Measurements from ENCODE around the gene SQSTM1.

Gene SQSTM1

DNA sequence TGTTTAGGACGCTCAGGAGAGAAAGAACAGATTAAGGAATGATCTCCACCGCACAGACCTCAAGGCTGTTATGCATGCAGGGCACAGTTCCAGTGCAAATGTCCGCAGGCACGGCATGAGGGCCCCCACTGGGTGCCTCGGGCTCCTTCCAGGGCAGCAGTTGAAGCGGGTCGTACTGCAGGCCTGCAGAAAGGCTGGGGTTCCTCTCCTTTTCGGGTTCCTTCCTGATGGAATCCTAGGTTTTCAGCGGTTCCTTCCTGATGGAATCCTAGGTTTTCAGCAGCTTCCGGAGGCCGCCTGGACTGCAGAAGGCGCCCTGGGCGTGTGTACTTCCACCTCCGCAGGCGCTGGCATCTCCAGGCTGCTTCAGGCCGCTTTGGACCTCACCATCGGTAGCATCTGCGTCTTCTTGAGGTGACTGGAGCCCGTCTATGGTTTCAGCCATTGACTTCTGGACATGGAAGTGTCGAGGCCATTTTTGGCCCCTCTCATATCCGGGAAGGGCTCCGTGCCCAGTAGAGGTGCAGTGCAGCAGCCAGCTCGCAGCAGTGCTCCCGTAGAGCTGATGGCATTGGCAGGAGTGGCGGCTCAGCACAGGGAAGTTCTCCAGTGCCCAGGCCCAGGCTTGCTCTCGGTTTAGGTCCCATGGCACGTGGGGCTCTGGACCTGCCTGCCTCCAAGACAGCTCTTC is 8.4 kb upstream of the SQSTM1 start:
- DNase-seq (ENCODE audit: low spot score): no peak
- peak overlapping the region; percentile 13 for H3K27ac ChIP-seq
- POLR2A ChIA-PET (ENCODE audit: low non-redundant PET): interaction anchor here (0.7 kb wide), 1 partner anchor 1322 kb away, joined by 3 read pairs; no protein-coding TSS in a partner anchor
- TF ChIP-seq, protein P1, sequence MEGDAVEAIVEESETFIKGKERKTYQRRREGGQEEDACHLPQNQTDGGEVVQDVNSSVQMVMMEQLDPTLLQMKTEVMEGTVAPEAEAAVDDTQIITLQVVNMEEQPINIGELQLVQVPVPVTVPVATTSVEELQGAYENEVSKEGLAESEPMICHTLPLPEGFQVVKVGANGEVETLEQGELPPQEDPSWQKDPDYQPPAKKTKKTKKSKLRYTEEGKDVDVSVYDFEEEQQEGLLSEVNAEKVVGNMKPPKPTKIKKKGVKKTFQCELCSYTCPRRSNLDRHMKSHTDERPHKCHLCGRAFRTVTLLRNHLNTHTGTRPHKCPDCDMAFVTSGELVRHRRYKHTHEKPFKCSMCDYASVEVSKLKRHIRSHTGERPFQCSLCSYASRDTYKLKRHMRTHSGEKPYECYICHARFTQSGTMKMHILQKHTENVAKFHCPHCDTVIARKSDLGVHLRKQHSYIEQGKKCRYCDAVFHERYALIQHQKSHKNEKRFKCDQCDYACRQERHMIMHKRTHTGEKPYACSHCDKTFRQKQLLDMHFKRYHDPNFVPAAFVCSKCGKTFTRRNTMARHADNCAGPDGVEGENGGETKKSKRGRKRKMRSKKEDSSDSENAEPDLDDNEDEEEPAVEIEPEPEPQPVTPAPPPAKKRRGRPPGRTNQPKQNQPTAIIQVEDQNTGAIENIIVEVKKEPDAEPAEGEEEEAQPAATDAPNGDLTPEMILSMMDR (conservative IDR thresholded peaks at IDR 0.05; ENCODE audit: low read depth): no peak
- CTCF ChIA-PET: no interaction called here

DNA sequence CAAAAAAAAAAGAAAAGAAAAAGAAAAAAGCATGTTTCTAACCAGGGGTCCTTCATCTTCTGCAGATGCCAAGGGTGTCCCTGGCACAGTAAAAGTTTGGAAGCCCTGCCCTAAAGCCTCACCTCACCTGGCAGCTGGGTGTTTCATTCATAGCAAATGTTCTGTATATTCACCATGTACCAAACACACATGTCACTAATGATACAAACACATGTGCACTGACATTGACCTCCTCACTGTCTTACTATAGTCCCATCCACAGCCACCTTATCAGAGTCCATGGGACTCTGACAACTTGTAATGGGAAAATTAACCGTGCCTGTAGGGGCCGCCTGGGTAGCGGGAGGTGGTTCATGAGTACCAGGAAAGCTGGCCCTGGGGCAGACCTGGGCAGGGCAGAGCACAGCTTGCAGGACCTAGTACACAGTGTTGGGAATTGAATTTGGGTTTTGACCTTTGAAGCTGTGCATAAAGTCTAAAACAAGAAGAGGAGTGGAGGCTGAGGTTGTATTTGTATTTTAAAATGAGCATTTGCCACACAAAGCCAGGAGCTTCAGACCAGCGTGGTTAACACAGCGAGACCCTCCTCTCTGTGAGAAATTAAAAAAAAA is 7.6 kb upstream of the SQSTM1 start:
- H3K27ac ChIP-seq: no peak overlapping the region
- CTCF ChIA-PET: no interaction called here
- POLR2A ChIA-PET (ENCODE audit: low non-redundant PET): interaction anchor here (0.7 kb wide), 1 partner anchor 1321 kb away, joined by 3 read pairs; no protein-coding TSS in a partner anchor
- DNase-seq (ENCODE audit: low spot score): no peak
- TF ChIP-seq, protein P1 (conservative IDR thresholded peaks at IDR 0.05; ENCODE audit: low read depth): no peak

- H3K27ac ChIP-seq: no peak overlapping the region
- TF ChIP-seq, protein P1 (conservative IDR thresholded peaks at IDR 0.05; ENCODE audit: low read depth): no peak
- ChIA-PET POLR2A (ENCODE audit: low non-redundant PET) (no interaction called here), CTCF (no interaction called here)
- no peak for DNase-seq (ENCODE audit: low spot score)
These were observed 6.6 kb upstream of the SQSTM1 start for GRCh38 chr5:179814090-179814489.

- POLR2A ChIA-PET (ENCODE audit: low non-redundant PET): no interaction called here
- CTCF ChIA-PET: no interaction called here
- DNase-seq (ENCODE audit: low spot score): no peak
- peak overlapping the region; percentile 15 for H3K27ac ChIP-seq
- TF ChIP-seq, protein P1 (conservative IDR thresholded peaks at IDR 0.05; ENCODE audit: low read depth): no peak
These were observed 5.0 kb upstream of the SQSTM1 start for GRCh38 chr5:179815491-179816249.

DNA sequence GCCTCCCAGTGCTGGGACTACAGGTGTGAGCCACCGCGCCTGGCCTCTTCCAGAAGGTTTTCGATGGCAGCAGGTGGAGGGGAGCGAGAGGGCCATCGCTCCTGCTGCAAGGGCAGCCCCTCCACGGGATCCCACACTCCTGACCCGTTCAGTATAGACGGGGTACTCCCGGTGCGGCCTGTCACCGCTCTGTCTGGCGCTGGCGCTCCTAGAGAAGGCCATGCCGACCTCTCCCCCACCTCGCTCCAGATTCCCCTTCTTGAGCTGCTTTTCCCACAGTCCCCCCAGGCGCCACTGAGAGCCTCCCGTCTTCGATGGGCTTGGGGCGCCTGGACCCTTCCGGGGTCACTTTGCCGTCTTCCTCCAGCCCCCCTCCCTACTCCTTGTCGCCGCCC is 4.3 kb upstream of the SQSTM1 start:
- ChIA-PET POLR2A (ENCODE audit: low non-redundant PET) (no interaction called here), CTCF (no interaction called here)
- TF ChIP-seq, protein P1 (conservative IDR thresholded peaks at IDR 0.05; ENCODE audit: low read depth): no peak
- no peak for DNase-seq (ENCODE audit: low spot score)
- H3K27ac ChIP-seq: peak overlapping the region; percentile 95; the same call in 1 of the 2 replicates

DNA sequence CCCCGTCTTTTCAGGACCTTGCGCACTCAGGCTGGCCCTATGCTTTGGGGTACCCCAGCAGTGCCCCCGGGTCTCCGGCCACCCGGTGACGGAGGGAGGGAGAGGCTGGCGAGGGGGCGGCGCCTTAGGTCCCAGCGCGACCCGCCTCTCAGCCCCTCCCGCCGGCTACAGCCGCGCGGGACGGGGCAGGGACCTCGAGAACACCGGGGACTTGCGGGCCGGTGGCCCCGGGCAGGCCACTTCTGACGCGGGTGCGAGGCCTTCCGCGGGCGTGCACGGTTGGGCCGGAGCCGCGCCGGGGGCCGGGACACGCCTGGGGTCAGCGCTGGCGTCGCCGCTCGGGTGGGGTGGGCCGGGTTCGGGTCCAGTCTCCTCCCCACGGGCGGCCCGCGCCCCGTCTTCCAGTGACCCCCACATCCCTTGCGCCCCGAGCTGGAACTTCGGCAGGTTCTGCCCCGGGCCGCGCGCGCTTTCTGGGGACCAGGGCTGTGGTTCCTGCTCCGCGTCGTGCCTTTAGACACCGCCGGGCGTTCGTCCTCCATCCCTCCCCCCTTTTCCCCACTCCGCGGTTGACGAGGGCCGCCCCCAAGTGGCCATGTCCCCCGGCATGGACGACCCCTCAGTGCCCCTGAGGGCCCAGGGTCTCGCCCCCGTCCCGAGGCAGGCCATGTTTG is 3.8 kb upstream of the SQSTM1 start:
- no peak for DNase-seq (ENCODE audit: low spot score)
- POLR2A ChIA-PET (ENCODE audit: low non-redundant PET): no interaction called here
- peak overlapping the region; percentile 95 for H3K27ac ChIP-seq
- CTCF ChIA-PET: interaction anchor here (0.5 kb wide), 1 partner anchor 112 kb away, joined by 4 read pairs; no protein-coding TSS in a partner anchor
- TF ChIP-seq, protein P1 (conservative IDR thresholded peaks at IDR 0.05; ENCODE audit: low read depth): no peak
